Pancreas (tissue), 10 donors: Measurements from ENCODE around the gene MYH10. TPM values are rescaled to one million over a fixed set of nuclear protein-coding genes. Genes with fewer than 3 reads are reported as not detected.

Source experiments
- ATAC-seq, 4 donors: fragments of 200-7000 bp; cut with Tn5 transposase; one replicate each; pipeline versions ENCODE4 v1.8.0 to v1.9.1; 2020; ENCODE audit warnings: mild to moderate bottlenecking in 4 of 4, moderate library complexity in 4 of 4
- DNase-seq, 6 donors: peaks; one replicate each; pipeline ENCODE4 v3.0.0-alpha.2; 2020
- FAIRE-seq: peaks from 2 replicates; lab custom pipeline; 2012; peaks lifted over from hg19 to GRCh38; lab: Jason Lieb, UNC
- H3K27ac ChIP-seq, 4 donors: fragments of 200-600 bp; sonication (generic); 1 replicate in 3 of 4; 2 replicates in 1 of 4; pipeline versions ENCODE4 v1.5.0 to v1.8.0; 2020
- H3K27me3 ChIP-seq, 4 donors: fragments of 200-600 bp; one replicate each; pipeline ENCODE4 v1.8.0; 2021
- H3K36me3 ChIP-seq, 3 donors: fragments of 200-600 bp; sonication (generic) in 1 of 3; one replicate each; pipeline versions ENCODE4 v1.5.0 to v1.8.0; 2020 to 2021
- H3K4me1 ChIP-seq, 3 donors: fragments of 200-600 bp; one replicate each; pipeline ENCODE4 v1.8.0; 2021
- H3K4me3 ChIP-seq, 4 donors: fragments of 200-600 bp; sonication (generic) in 2 of 4; one replicate each; pipeline versions ENCODE4 v1.5.0 to v1.8.0; 2020 to 2021
- H3K9me3 ChIP-seq, 4 donors: fragments of 200-600 bp; one replicate each; pipeline ENCODE4 v1.8.0; 2021
- WGBS, 2 donors: extraction: QIAGEN DNeasy Blood & Tissue Kit; methylation state at CpG; one replicate each; pipeline ENCODE4 v1.1.7; 2013; 5-methylcytosine and 5-hydroxymethylcytosine counted together
- intact Hi-C, 3 donors: fragments of 100-400 bp; cut with DNase I; formaldehyde crosslinking; loops; one replicate each; pipeline versions ENCODE4 v1.11.1 to v1.14.2; 2022
- polyA plus RNA-seq, 2 donors: library from polyadenylated mRNA; stranded (reverse); fragments of 200-250 nt; gene quantifications; one replicate each; pipeline ENCODE4 v1.2.3, GENCODE V29; 2013
- total RNA-seq, 6 donors: library from RNA; stranded (reverse); fragmentation: NEBNext Ultra II Directional in 4 of 6; extraction: Animal tissue kit (Norgen Biotek cat#: 25700) in 4 of 6; gene quantifications; one replicate each; pipeline versions ENCODE4 v1.2.1 to v1.2.4, GENCODE V29; 2021 to 2023
- TF ChIP-seq, protein P1 (sequence below), 4 donors: fragments of 200-600 bp; sonication (generic) in 3 of 4; IDR thresholded peaks; one replicate each; pipeline versions ENCODE4 v1.5.0 to v1.8.0; 2021; ENCODE audit warnings: antibody characterized with exemption in 4 of 4
- donor health status: healthy with polysubstance abuse.
- donor health status: DM: no; HTN: no; CAD: no; lungs with moderate emphysema.
- donor health status: DM: no; HTN: no; CAD: no.
- donor health status: control.
- donor health status: control.
- donor health status: Bipolar disorder and iron deficiency.
- donor health status: DM: yes; HTN: yes; CAD: no.
- donor health status: DM: no; HTN: no; CAD: no.
- donor health status: DM: no; HTN: no; CAD: no.
- donor health status: DM: yes; HTN: yes; CAD: no.

Gene MYH10
- total and polyA plus RNA-seq, 8 donors: 4.6 to 28.0 (median 11.3) TPM

- no peaks in the 10 kb centered on the region for H3K4me1 ChIP-seq
- ATAC-seq: no peak
- intact Hi-C loops: no loop called here
- H3K27ac ChIP-seq: no peak overlapping the region
- FAIRE-seq: no peak
- peaks cover 0 to 16% (median 0%) of the 10 kb centered on the region in 3 donors for H3K36me3 ChIP-seq
- 89 to 98% methylated on average over 1 of the region's 1 CpG for WGBS, 2 donors
- H3K4me3 ChIP-seq: no peak overlapping the region
- TF ChIP-seq, protein P1, sequence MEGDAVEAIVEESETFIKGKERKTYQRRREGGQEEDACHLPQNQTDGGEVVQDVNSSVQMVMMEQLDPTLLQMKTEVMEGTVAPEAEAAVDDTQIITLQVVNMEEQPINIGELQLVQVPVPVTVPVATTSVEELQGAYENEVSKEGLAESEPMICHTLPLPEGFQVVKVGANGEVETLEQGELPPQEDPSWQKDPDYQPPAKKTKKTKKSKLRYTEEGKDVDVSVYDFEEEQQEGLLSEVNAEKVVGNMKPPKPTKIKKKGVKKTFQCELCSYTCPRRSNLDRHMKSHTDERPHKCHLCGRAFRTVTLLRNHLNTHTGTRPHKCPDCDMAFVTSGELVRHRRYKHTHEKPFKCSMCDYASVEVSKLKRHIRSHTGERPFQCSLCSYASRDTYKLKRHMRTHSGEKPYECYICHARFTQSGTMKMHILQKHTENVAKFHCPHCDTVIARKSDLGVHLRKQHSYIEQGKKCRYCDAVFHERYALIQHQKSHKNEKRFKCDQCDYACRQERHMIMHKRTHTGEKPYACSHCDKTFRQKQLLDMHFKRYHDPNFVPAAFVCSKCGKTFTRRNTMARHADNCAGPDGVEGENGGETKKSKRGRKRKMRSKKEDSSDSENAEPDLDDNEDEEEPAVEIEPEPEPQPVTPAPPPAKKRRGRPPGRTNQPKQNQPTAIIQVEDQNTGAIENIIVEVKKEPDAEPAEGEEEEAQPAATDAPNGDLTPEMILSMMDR (IDR thresholded peaks at IDR 0.05): no peak
- no peaks in the 10 kb centered on the region for H3K27me3 ChIP-seq
- DNase-seq: no peak
- H3K9me3 ChIP-seq: no peaks in the 10 kb centered on the region
Measured at GRCh38 chr17:8485491-8485890, 145.0 kb downstream of the MYH10 start.

- WGBS, 2 donors: 98 to 100% methylated on average over 1 of the region's 1 CpG
- TF ChIP-seq, protein P1 (IDR thresholded peaks at IDR 0.05): no peak
- no peak for ATAC-seq
- Histone ChIP-seq H3K4me3 (no peak overlapping the region), H3K36me3 (peaks cover 0 to 21% (median 0%) of the 10 kb centered on the region in 3 donors), H3K9me3 (no peaks in the 10 kb centered on the region), H3K4me1 (no peaks in the 10 kb centered on the region), H3K27ac (no peak overlapping the region), H3K27me3 (no peaks in the 10 kb centered on the region)
- FAIRE-seq: no peak
- intact Hi-C loops: no loop called here
- DNase-seq: no peak
Measured at GRCh38 chr17:8484465-8484864, 146.1 kb downstream of the MYH10 start.

- DNase-seq: peak in 1 of 6 donors; percentile 11
- no peak overlapping the region for H3K27ac ChIP-seq
- no peak overlapping the region for H3K4me3 ChIP-seq
- H3K36me3 ChIP-seq: peaks cover 0 to 24% (median 0%) of the 10 kb centered on the region in 3 donors
- H3K4me1 ChIP-seq: no peaks in the 10 kb centered on the region
- no peak for ATAC-seq
- H3K9me3 ChIP-seq: no peaks in the 10 kb centered on the region
- 94 to 97% methylated on average over 5 of the region's 5 CpGs for WGBS, 2 donors
- no peaks in the 10 kb centered on the region for H3K27me3 ChIP-seq
- TF ChIP-seq, protein P1 (IDR thresholded peaks at IDR 0.05): no peak
- FAIRE-seq: no peak
- intact Hi-C loops: no loop called here
Measured at GRCh38 chr17:8482546-8482945, 148.0 kb downstream of the MYH10 start.

DNA sequence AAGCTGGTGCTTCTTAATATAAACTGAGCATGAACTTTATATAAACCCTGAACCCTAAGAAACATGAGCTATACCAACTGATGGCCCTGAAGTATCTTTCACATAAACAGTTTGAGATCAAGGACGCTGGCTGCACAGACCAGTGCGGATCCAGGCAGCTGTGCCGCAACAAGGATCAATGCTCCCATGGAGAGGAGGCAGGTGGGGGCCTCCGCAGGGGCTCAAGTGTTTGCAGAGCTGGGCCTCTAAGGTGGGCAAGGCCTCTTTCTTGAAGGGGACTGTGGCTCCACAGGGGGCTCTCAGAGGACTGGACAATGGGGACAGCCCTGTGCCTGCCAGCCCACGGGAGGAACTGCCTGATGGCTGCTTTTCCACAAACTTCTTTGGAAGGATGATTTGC, 148.8 kb downstream of the MYH10 start:
- 95 to 97% methylated on average over 5 of the region's 5 CpGs for WGBS, 2 donors
- Histone ChIP-seq H3K27ac (no peak overlapping the region), H3K4me3 (no peak overlapping the region), H3K9me3 (no peaks in the 10 kb centered on the region), H3K36me3 (peaks cover 0 to 21% (median 0%) of the 10 kb centered on the region in 3 donors), H3K4me1 (no peaks in the 10 kb centered on the region), H3K27me3 (no peaks in the 10 kb centered on the region)
- FAIRE-seq (no peak), DNase-seq (no peak), ATAC-seq (no peak)
- TF ChIP-seq, protein P1 (IDR thresholded peaks at IDR 0.05): no peak
- intact Hi-C loops: no loop called here

GRCh38 chr17:8481089-8481488, 149.4 kb downstream of the MYH10 start:
- Histone ChIP-seq H3K4me1 (no peaks in the 10 kb centered on the region), H3K27me3 (no peaks in the 10 kb centered on the region), H3K27ac (no peak overlapping the region), H3K36me3 (peaks cover 0 to 27% (median 0%) of the 10 kb centered on the region in 3 donors), H3K4me3 (no peak overlapping the region), H3K9me3 (no peaks in the 10 kb centered on the region)
- 93 to 96% methylated on average over 17 to 22 of the region's 22 CpGs for WGBS, 2 donors
- TF ChIP-seq, protein P1 (IDR thresholded peaks at IDR 0.05): no peak
- ATAC-seq (peak in 1 of 4 donors; percentile 12), FAIRE-seq (no peak), DNase-seq (no peak)
- intact Hi-C loops: no loop called here
